Muscle of leg (tissue), 11 donors: ENCODE measurements around the gene TSBP1. TPM values are rescaled to one million over a fixed set of nuclear protein-coding genes. Genes with fewer than 3 reads are reported as not detected.
"Not testable (repeated sequence)": the region's sequence is repeated elsewhere in the genome, so short reads cannot be mapped to it uniquely, and the experiment has no call there.

Experiments used
- DNase-seq: peaks from one replicate; pipeline ENCODE4 v3.0.0; 2013
- H3K27ac ChIP-seq: one replicate; pipeline ENCODE4 v1.5.1; 2013; ENCODE audit warnings: mild to moderate bottlenecking, low read length, control low read depth
- H3K27me3 ChIP-seq: one replicate; pipeline ENCODE4 v1.6.1; 2013; ENCODE audit warnings: low read length; ENCODE audit not compliant: control insufficient read depth, insufficient read depth
- H3K36me3 ChIP-seq: one replicate; pipeline ENCODE4 v1.6.1; 2013; ENCODE audit warnings: low read length; ENCODE audit not compliant: control insufficient read depth, insufficient read depth
- H3K4me1 ChIP-seq: one replicate; pipeline ENCODE4 v1.6.1; 2013; ENCODE audit warnings: low read length; ENCODE audit not compliant: control insufficient read depth, insufficient read depth
- H3K4me3 ChIP-seq: one replicate; pipeline ENCODE4 v1.5.1; 2013; ENCODE audit warnings: low read length, control low read depth
- H3K9me3 ChIP-seq: replicated peaks from 2 replicates; pipeline ENCODE4 v1.6.1; 2013; ENCODE audit warnings: low read depth, low read length; ENCODE audit not compliant: control insufficient read depth
- WGBS: methylation state at CpG from one replicate; pipeline ENCODE4 v1.1.5; 2013; ENCODE audit warnings: missing lambda C conversion rate; ENCODE audit not compliant: insufficient coverage; 5-methylcytosine and 5-hydroxymethylcytosine counted together
- polyA plus RNA-seq, 8 donors: library from polyadenylated mRNA; unstranded; fragments of 120-200 nt; gene quantifications; one replicate each; pipeline versions ENCODE4 v1.2.1 to v1.2.3, GENCODE V29; 2013; ENCODE audit warnings: inconsistent platforms in 1 of 8, low replicate concordance in 1 of 8; ENCODE audit not compliant: insufficient read length in 8 of 8, insufficient read depth in 1 of 8
- total RNA-seq: library from RNA; stranded (reverse); fragments of 120-200 nt; gene quantifications from one replicate; pipeline ENCODE4 v1.2.4, GENCODE V29; 2013

Gene TSBP1
- total and polyA plus RNA-seq, 9 donors: 0.07 to 0.09 TPM; not detected in 7

DNA sequence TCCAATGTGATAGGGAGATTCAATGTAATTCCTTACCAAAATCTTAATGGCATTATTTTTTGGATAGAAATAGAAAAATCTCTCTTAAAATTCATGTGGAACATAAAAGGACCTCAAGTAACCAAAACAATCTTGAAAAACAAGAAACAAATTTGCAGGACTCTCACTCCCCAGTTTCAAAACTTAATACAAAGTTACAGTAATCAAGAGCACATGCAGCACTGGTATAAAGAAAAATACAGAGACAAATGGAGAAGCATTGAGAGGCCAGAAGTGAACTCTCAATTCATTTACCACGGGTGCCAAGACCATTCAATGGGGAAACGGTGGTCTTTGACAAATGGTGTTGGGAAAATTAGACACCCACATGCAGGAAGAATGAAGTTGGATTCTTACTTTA, 7.8 kb upstream of the TSBP1 start:
- H3K36me3 ChIP-seq: no peaks in the 10 kb centered on the region
- no peaks in the 10 kb centered on the region for H3K4me1 ChIP-seq
- H3K27ac ChIP-seq: no peak overlapping the region
- no peaks in the 10 kb centered on the region for H3K27me3 ChIP-seq
- no peak overlapping the region for H3K4me3 ChIP-seq
- no peak for DNase-seq
- no CpG with 5 or more reads among the region's 2 CpGs for WGBS
- no peaks in the 10 kb centered on the region for H3K9me3 ChIP-seq

DNA sequence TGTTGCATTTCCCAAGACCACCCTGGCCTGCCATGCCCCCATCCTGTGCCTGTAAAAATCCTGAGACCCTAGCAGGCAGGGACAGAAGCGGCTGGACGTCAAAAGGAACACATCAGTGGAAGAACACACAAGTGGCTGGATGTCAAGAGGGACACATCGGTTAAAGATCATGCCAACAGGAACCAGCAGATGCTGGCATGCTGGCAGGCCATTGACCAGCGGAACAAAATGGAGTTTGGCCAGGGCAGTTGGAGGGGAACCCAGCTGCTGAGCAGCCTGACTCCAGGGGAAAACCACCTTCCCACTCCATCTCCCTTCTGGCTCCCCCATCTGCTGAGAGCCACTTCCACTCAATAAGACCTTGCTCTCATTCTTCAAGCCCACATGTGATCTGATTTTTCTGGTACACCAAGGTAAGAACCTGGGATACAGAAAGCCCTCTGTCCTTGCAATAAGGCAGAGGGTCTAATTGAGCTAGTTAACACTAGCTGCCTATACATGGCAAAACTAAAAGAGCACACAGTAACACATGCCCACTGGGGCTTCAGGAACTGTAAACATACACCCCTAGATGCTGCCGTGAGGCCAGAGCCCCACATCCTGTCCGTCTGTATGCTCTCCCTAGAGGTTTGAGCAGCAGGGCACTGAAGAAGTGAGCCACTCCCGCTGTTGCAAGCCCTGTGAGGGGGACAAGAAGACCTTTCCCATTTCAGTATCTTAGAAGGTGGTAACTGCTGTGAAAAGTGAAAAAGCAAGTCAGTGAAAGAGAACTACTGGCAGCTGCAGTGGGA, 4.2 kb upstream of the TSBP1 start:
- Histone ChIP-seq H3K36me3 (no peaks in the 10 kb centered on the region), H3K27ac (no peak overlapping the region), H3K4me3 (no peak overlapping the region), H3K9me3 (no peaks in the 10 kb centered on the region), H3K27me3 (no peaks in the 10 kb centered on the region), H3K4me1 (no peaks in the 10 kb centered on the region)
- WGBS: 84% methylated on average over 5 of the region's 7 CpGs
- DNase-seq: no peak

DNA sequence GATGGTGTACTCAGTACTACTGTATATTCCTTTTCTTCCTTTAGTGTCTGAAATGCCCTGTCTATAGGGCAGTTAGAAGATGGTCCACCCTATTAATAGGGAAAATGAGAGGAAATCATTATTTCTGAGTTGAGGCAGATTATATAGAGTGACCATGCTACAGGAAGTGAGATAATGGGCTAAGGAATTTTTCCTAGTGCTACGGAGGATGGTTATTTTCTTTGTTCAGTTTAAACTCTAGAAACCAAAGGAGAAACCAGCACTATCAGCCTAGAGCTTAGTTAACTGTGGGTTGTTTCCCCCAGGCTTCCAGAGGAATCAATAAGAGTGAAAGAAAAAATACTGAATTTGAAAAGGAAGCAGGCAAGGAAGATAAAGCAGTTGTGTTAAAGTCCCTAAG, 474 bp downstream of the TSBP1 start:
- Histone ChIP-seq H3K27me3 (no peaks in the 10 kb centered on the region), H3K4me3 (no peak overlapping the region), H3K36me3 (no peaks in the 10 kb centered on the region), H3K9me3 (no peaks in the 10 kb centered on the region), H3K27ac (peak overlapping the region; percentile 13), H3K4me1 (no peaks in the 10 kb centered on the region)
- DNase-seq: no peak
- WGBS: no CpG with 5 or more reads among the region's 1 CpG

DNA sequence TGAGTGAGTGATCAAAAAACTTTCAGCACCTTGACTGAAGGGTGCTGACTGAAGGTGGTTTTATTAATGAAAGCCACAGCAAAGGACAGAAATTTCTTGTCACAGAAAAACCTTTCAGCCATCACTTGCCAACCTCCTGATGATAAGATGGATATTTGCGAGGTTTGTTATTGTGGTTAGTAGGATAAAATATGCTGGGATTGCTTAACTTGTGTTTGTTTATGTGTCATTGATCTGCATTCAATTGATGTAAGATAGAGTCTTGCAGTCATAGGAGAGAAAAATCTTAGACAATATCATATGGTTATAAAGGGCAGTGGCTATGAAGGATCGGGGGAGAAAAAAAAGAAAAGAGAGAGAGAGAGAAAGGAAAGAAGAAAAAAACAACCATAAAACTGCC, 1.2 kb downstream of the TSBP1 start:
- no peak overlapping the region for H3K27ac ChIP-seq
- H3K4me3 ChIP-seq: no peak overlapping the region
- WGBS: no CpG with 5 or more reads among the region's 2 CpGs
- no peaks in the 10 kb centered on the region for H3K36me3 ChIP-seq
- H3K4me1 ChIP-seq: no peaks in the 10 kb centered on the region
- no peaks in the 10 kb centered on the region for H3K27me3 ChIP-seq
- DNase-seq: no peak
- H3K9me3 ChIP-seq: no peaks in the 10 kb centered on the region

DNA sequence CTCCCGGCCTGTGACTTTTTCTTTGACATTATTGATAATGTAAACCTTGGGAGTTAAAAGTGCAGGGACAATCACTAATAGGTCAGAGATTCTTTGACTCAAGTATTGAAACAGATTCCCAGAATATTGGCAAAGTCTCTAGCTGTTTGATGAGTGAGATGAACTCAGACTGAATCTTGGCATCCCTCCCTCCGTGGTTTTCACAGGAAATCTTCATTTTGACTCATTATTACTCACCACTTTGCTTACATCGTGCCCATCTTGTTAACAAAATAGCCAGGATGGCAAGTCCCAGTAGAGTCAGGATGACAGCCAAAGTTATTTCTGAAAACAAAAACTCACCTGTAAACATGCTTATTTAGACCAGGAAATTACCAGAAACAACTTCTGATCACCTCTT, 2.0 kb downstream of the TSBP1 start:
- Histone ChIP-seq H3K4me1 (no peaks in the 10 kb centered on the region), H3K4me3 (no peak overlapping the region), H3K9me3 (no peaks in the 10 kb centered on the region), H3K27ac (no peak overlapping the region), H3K36me3 (no peaks in the 10 kb centered on the region), H3K27me3 (no peaks in the 10 kb centered on the region)
- DNase-seq: no peak
- WGBS: 46% methylated on average over 3 of the region's 3 CpGs

DNA sequence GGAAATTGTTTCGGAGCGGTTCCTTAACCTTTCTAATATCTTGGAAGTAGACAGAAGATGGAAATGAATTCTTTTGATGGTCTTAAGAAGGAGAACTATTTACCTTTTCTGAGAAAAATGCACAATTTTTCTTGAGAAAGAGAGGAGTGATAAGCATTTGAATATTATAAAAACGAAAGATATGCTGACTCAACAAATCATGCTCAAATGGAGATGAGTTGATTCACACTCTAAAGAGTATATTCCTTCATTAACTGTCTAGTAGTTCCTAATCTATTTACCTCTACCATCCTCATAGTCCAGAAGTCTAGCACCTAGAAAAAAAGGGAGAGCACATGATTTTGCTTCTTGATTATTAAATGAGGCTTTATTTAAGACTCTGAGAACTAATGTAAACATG, 4.1 kb downstream of the TSBP1 start:
- no peak for DNase-seq
- Histone ChIP-seq H3K4me1 (no peaks in the 10 kb centered on the region), H3K27me3 (no peaks in the 10 kb centered on the region), H3K36me3 (no peaks in the 10 kb centered on the region), H3K4me3 (no peak overlapping the region), H3K9me3 (no peaks in the 10 kb centered on the region), H3K27ac (no peak overlapping the region)
- no CpG with 5 or more reads among the region's 3 CpGs for WGBS

DNA sequence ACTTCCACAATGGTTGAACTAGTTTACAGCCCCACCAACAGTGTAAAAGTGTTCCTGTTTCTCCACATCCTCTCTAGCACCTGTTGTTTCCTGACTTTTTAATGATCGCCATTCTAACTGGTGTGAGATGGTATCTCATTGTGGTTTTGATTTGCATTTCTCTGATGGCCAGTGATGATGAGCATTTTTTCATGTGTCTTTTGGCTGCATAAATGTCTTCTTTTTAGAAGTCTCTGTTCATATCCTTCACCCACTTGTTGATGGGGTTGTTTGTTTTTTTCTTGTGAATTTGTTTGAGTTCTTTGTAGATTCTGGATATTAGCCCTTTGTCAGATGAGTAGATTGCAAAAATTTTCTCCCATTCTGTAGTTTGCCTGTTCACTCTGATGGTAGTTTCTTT, 12.5 kb downstream of the TSBP1 start:
- not testable (repeated sequence) for H3K27me3 ChIP-seq, DNase-seq
- no CpG with 5 or more reads among the region's 1 CpG for WGBS

DNA sequence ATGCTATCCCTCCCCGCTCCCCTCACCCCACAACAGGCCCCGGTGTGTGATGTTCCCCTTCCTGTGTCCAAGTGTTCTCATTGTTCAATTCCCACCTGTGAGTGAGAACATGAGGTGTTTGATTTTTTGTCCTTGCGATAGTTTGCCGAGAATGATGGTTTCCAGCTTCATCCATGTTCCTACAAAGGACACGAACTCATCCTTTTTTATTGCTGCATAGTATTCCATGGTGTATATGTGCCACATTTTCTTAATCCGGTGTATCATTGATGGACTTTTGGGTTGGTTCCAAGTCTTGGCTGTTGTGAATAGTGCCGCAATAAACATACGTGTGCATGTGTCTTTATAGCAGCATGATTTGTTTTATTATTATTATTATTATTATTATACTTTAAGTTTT, 13.2 kb downstream of the TSBP1 start:
- not testable (repeated sequence) for H3K9me3 ChIP-seq, H3K27ac ChIP-seq, H3K4me3 ChIP-seq, H3K27me3 ChIP-seq, H3K36me3 ChIP-seq, DNase-seq, H3K4me1 ChIP-seq
- no CpG with 5 or more reads among the region's 8 CpGs for WGBS

More for the DNA sequence above, 12.5 kb downstream of the TSBP1 start:
- H3K4me3 ChIP-seq, H3K36me3 ChIP-seq, H3K9me3 ChIP-seq, H3K4me1 ChIP-seq, H3K27ac ChIP-seq: not testable (repeated sequence)

DNA sequence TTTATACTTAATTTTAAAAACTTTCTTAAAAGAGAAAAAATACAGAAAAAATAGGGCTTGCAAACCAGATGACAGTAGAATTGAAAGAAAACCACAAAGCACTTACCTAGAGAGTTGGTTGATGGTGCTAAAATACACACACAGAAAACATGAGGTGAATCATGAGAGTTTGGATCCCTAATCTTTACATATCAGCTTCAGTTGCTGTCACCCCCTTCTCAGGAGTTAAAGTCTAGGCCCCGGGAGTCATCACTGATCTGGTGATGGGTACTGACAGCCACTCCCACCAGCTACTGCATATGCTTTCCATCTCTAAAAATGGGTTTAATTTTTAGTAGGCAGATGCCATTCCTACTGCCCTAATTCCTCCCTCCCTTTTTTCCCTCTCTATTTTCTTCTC, 16.7 kb downstream of the TSBP1 start:
- Histone ChIP-seq H3K4me1 (no peaks in the 10 kb centered on the region), H3K36me3 (no peaks in the 10 kb centered on the region)
- no CpG with 5 or more reads among the region's 1 CpG for WGBS

DNA sequence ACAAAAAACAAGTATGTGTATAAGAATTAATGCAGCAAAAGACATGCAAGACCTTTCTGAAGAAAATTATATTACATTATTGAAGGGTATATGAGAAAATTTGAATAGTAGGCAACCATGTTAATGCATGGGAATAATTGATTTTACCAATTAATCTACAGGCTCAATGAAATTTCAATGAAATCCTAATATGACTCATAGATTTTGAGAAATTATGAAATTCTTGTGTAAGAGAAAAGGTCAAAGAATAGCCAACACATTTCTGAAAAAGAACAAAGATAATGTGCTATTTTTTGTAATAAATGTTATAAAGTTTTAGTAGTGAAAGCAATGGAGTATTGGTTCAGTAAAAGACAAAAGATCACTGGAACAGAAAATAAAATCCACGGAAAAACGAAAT, 18.4 kb downstream of the TSBP1 start:
- Histone ChIP-seq H3K4me3 (no peak overlapping the region), H3K27me3 (no peaks in the 10 kb centered on the region), H3K36me3 (no peaks in the 10 kb centered on the region), H3K4me1 (no peaks in the 10 kb centered on the region), H3K9me3 (no peaks in the 10 kb centered on the region), H3K27ac (no peak overlapping the region)
- DNase-seq: no peak
- WGBS: no CpG with 5 or more reads among the region's 2 CpGs

More for the DNA sequence above, 16.7 kb downstream of the TSBP1 start:
- no peak for DNase-seq
- Histone ChIP-seq H3K4me3 (no peak overlapping the region), H3K27me3 (no peaks in the 10 kb centered on the region), H3K27ac (no peak overlapping the region), H3K9me3 (no peaks in the 10 kb centered on the region)

DNA sequence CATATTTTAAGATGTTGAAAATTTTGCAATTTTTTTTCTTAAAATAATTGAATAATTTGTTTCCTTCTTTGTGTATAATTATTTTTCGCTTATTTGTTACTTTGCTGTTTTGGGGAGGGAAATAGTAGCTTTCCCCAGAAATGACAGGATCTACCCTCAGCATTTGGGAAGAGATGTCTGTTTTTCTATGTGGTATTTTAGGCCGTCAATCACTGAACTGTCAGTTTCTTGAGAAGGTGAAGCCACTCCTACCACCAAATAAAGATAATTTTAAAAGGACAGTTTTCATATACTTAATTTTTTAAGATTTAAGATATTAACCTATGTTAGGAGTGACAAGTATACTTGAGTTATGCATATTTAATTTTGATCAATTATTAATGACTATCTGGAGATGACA, 31.5 kb downstream of the TSBP1 start:
- DNase-seq: no peak
- H3K36me3 ChIP-seq: no peaks in the 10 kb centered on the region
- H3K4me3 ChIP-seq: no peak overlapping the region
- no peak overlapping the region for H3K27ac ChIP-seq
- no peaks in the 10 kb centered on the region for H3K27me3 ChIP-seq
- WGBS: no CpG with 5 or more reads among the region's 2 CpGs
- no peaks in the 10 kb centered on the region for H3K9me3 ChIP-seq
- peaks cover 3% of the 10 kb centered on the region for H3K4me1 ChIP-seq
